HEK293T (cell line): ENCODE data around the gene TSPAN4.

Source experiments
- BHLHE40 ChIP-seq: fragments of 450-650 bp; IDR thresholded peaks from 2 replicates; pipeline ENCODE4 v1.6.1; 2016; ENCODE audit warnings: mild to moderate bottlenecking, moderate library complexity, borderline replicate concordance
- CTBP1 ChIP-seq: fragments of 450-650 bp; IDR thresholded peaks from 2 replicates; pipeline ENCODE4 v1.6.1; 2016; ENCODE audit warnings: borderline replicate concordance
- FOXK2 ChIP-seq: fragments of 450-650 bp; IDR thresholded peaks from 2 replicates; pipeline ENCODE4 v1.6.1; 2016; ENCODE audit warnings: mild to moderate bottlenecking
- HDGF ChIP-seq: fragments of 450-650 bp; IDR thresholded peaks from 2 replicates; pipeline ENCODE4 v1.6.1; 2017; ENCODE audit warnings: antibody characterized with exemption, borderline replicate concordance
- PKNOX1 ChIP-seq: fragments of 450-650 bp; IDR thresholded peaks from 2 replicates; pipeline ENCODE4 v1.6.1; 2016
- SP1 ChIP-seq: fragments of 450-650 bp; IDR thresholded peaks from 2 replicates; pipeline ENCODE4 v1.6.1; 2017
- SUZ12 ChIP-seq: fragments of 450-650 bp; IDR thresholded peaks from 2 replicates; pipeline ENCODE4 v1.6.1; 2016; ENCODE audit warnings: mild to moderate bottlenecking

- TF ChIP-seq FOXK2 (no peak), PKNOX1 (no peak), BHLHE40 (no peak), CTBP1 (no peak), SP1 (no peak), SUZ12 (no peak), HDGF (no peak)
Observed at GRCh38 chr11:829847-830294, 12.8 kb upstream of the TSPAN4 start.
